Measurements from ENCODE around the gene LRCH3. TPM values are rescaled to one million over a fixed set of nuclear protein-coding genes. Genes with fewer than 3 reads are reported as not detected.

The LRCH3 gene
- total RNA-seq, 1 experiment from 2014 or later, result 39.4 TPM

DNA sequence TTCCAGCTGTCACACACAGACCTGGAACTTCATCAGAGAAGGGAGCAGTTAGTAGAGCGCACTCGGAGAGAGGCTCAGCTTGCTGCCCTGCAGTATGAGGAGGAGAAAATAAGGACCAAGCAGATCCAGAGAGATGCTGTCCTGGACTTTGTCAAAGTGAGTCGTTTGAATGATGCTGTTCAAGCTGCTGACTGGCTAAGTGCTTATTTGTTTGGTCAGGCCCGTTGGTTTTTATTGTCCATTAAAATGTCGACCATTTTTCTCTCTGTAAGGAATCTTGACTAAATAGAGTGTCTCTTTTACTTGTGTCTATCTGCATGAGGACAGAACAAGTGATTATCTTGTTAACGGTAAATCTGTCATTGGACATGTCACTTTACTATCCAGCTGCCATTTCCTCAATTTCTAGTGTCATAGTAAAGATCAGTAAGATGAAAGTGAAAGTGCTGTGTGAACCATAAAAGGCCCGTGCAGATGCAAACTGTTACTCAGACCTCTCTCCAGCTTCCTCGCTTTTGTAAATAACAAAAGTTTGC is 56.9 kb downstream of the LRCH3 start:
- no peaks in the 10 kb centered on the region for H3K9me3 Mint-ChIP-seq (ENCODE audit: low read depth, unreplicated experiment)
- H3K4me3 Mint-ChIP-seq (ENCODE audit: low read depth, unreplicated experiment), result no peak overlapping the region
- BruUV-seq (replicated peaks), result no TSS peak
- CTCF ChIA-PET, result no interaction called here
- H3K4me1 Mint-ChIP-seq (ENCODE audit: low read depth, unreplicated experiment), result no peaks in the 10 kb centered on the region
- H3K36me3 Mint-ChIP-seq (ENCODE audit: insufficient read depth, unreplicated experiment), result peaks cover 44% of the 10 kb centered on the region
- H3K27ac Mint-ChIP-seq (ENCODE audit: unreplicated experiment), result no peak overlapping the region
- no peak for TF ChIP-seq CTCF (IDR thresholded peaks at IDR 0.05; ENCODE audit: unreplicated experiment)
- intact Hi-C loops (cut with micrococcal nuclease; ENCODE audit: unreplicated experiment), result no loop called here
- H3K27me3 Mint-ChIP-seq (ENCODE audit: unreplicated experiment), result no peaks in the 10 kb centered on the region
- no peak for DNase-seq

- intact Hi-C loops (cut with micrococcal nuclease; ENCODE audit: unreplicated experiment), result no loop called here
- Mint-ChIP-seq H3K36me3 (ENCODE audit: insufficient read depth, unreplicated experiment) (peaks cover 24% of the 10 kb centered on the region), H3K27ac (ENCODE audit: unreplicated experiment) (no peak overlapping the region), H3K4me1 (ENCODE audit: low read depth, unreplicated experiment) (peaks cover 8% of the 10 kb centered on the region), H3K27me3 (ENCODE audit: unreplicated experiment) (no peaks in the 10 kb centered on the region), H3K9me3 (ENCODE audit: low read depth, unreplicated experiment) (no peaks in the 10 kb centered on the region), H3K4me3 (ENCODE audit: low read depth, unreplicated experiment) (no peak overlapping the region)
- no peak for TF ChIP-seq CTCF (IDR thresholded peaks at IDR 0.05; ENCODE audit: unreplicated experiment)
- no TSS peak for BruUV-seq (replicated peaks)
- DNase-seq, result no peak
- CTCF ChIA-PET, result no interaction called here
Observed at GRCh38 chr3:197854596-197855343, 63.7 kb downstream of the LRCH3 start.

- intact Hi-C loops (cut with micrococcal nuclease; ENCODE audit: unreplicated experiment), result no loop called here
- H3K9me3 Mint-ChIP-seq (ENCODE audit: low read depth, unreplicated experiment), result no peaks in the 10 kb centered on the region
- H3K4me3 Mint-ChIP-seq (ENCODE audit: low read depth, unreplicated experiment), result no peak overlapping the region
- peaks cover 8% of the 10 kb centered on the region for H3K4me1 Mint-ChIP-seq (ENCODE audit: low read depth, unreplicated experiment)
- no peaks in the 10 kb centered on the region for H3K27me3 Mint-ChIP-seq (ENCODE audit: unreplicated experiment)
- no peak overlapping the region for H3K27ac Mint-ChIP-seq (ENCODE audit: unreplicated experiment)
- no peak for DNase-seq
- BruUV-seq (replicated peaks), result no TSS peak
- H3K36me3 Mint-ChIP-seq (ENCODE audit: insufficient read depth, unreplicated experiment), result peaks cover 24% of the 10 kb centered on the region
- no peak for TF ChIP-seq CTCF (IDR thresholded peaks at IDR 0.05; ENCODE audit: unreplicated experiment)
- CTCF ChIA-PET, result no interaction called here
Observed at GRCh38 chr3:197855571-197855970, 64.5 kb downstream of the LRCH3 start.

GRCh38 chr3:197856199-197856816 is 65.3 kb downstream of the LRCH3 start:
- CTCF ChIA-PET, result no interaction called here
- H3K36me3 Mint-ChIP-seq (ENCODE audit: insufficient read depth, unreplicated experiment), result peaks cover 24% of the 10 kb centered on the region
- DNase-seq, result no peak
- H3K4me3 Mint-ChIP-seq (ENCODE audit: low read depth, unreplicated experiment), result no peak overlapping the region
- no peaks in the 10 kb centered on the region for H3K9me3 Mint-ChIP-seq (ENCODE audit: low read depth, unreplicated experiment)
- intact Hi-C loops (cut with micrococcal nuclease; ENCODE audit: unreplicated experiment), result no loop called here
- peaks cover 8% of the 10 kb centered on the region for H3K4me1 Mint-ChIP-seq (ENCODE audit: low read depth, unreplicated experiment)
- no peaks in the 10 kb centered on the region for H3K27me3 Mint-ChIP-seq (ENCODE audit: unreplicated experiment)
- no peak overlapping the region for H3K27ac Mint-ChIP-seq (ENCODE audit: unreplicated experiment)
- TF ChIP-seq CTCF (IDR thresholded peaks at IDR 0.05; ENCODE audit: unreplicated experiment), result no peak
- BruUV-seq (replicated peaks), result no TSS peak

Measured in Calu3 (cell line).